ENCODE measurements around the gene GTSF1L. TPM values are rescaled to one million over a fixed set of nuclear protein-coding genes. Genes with fewer than 3 reads are reported as not detected.

The GTSF1L gene
- total RNA-seq, 1 donor from 2014 or later = not detected

DNA sequence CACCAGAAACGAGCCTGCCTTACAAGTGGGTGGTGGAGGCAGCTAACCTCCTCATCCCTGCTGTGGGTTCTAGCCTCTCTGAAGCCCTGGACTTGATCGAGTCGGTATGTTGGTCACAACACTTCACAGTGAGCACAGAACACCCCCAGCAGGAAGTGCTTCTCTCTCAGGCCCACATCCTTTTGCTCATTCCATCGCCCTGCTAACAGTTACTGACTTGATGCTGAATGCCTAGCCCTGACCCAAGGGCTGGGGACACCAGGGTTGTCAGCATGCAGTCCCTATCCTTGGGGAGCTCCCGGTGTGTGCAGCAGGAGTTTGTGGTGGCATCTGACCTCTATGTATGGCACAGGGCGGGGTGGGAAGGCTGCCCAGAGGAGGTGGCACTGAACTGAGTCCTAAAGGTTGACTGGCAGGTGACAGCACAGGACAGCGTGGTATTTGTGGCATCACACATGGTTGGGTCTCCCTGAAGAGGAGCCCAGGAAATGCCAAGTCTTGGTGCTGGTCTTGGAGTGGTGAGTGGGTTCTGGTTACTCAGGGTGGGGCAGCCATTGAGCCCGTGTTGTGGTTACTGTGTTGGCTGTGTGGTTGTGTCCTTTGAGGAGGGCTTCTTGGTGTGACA, 26.7 kb downstream of the GTSF1L start:
- no peak for DNase-seq
- Mint-ChIP-seq H3K27me3 (ENCODE audit: unreplicated experiment) (no peaks in the 10 kb centered on the region), H3K9me3 (ENCODE audit: unreplicated experiment) (no peaks in the 10 kb centered on the region), H3K4me3 (ENCODE audit: unreplicated experiment) (no peak overlapping the region), H3K4me1 (ENCODE audit: low read depth, unreplicated experiment) (no peaks in the 10 kb centered on the region), H3K36me3 (ENCODE audit: unreplicated experiment) (no peaks in the 10 kb centered on the region), H3K27ac (ENCODE audit: unreplicated experiment) (no peak overlapping the region)
- no peak for TF ChIP-seq CTCF (IDR thresholded peaks at IDR 0.05; ENCODE audit: partially characterized antibody, unreplicated experiment)

DNA sequence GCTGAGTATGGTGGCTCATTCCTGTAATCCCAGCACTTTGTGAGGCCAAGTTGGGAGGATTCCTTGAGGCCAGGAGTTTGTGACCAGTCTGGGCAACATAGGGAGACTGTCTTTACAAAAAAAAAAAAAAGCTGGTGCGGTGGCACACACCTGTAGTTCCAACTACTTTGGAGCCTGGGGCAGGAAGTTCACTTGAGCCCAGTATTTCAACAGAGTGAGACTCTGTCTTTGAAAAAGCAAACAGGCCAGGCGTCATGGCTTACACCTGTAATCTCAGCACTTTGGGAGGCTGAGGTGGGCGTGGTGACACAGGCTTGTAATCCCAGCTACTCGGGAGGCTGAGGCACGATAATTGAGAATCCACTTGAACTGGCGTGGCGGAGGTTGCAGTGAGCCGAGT, 31.2 kb downstream of the GTSF1L start:
- H3K36me3 Mint-ChIP-seq (ENCODE audit: unreplicated experiment) = no peaks in the 10 kb centered on the region
- DNase-seq = no peak
- no peaks in the 10 kb centered on the region for H3K4me1 Mint-ChIP-seq (ENCODE audit: low read depth, unreplicated experiment)
- no peak overlapping the region for H3K4me3 Mint-ChIP-seq (ENCODE audit: unreplicated experiment)
- no peaks in the 10 kb centered on the region for H3K9me3 Mint-ChIP-seq (ENCODE audit: unreplicated experiment)
- no peaks in the 10 kb centered on the region for H3K27me3 Mint-ChIP-seq (ENCODE audit: unreplicated experiment)
- no peak for TF ChIP-seq CTCF (IDR thresholded peaks at IDR 0.05; ENCODE audit: partially characterized antibody, unreplicated experiment)
- H3K27ac Mint-ChIP-seq (ENCODE audit: unreplicated experiment) = no peak overlapping the region

DNA sequence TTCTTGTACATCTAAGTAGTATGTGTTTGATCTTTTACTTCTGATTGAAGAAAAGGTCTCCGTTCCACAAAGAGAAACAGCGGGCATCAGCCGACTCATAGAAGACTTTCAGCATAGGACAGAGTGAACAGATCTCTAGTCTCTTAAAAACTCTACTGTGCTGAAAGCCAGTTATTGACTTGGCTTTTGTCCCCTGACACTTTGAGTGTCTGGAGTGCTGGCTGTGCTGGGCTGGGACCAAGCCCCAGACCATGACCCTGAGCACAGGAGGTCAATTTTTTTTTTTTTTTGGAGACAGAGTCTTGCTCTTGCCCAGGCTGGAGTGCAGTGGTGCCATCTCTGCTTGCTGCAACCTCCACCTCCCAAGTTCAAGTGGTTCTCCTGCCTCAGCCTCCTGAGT, 32.0 kb downstream of the GTSF1L start:
- Mint-ChIP-seq H3K27me3 (ENCODE audit: unreplicated experiment) (no peaks in the 10 kb centered on the region), H3K27ac (ENCODE audit: unreplicated experiment) (no peak overlapping the region), H3K4me3 (ENCODE audit: unreplicated experiment) (no peak overlapping the region), H3K9me3 (ENCODE audit: unreplicated experiment) (peaks cover under 1% of the 10 kb centered on the region), H3K4me1 (ENCODE audit: low read depth, unreplicated experiment) (no peaks in the 10 kb centered on the region), H3K36me3 (ENCODE audit: unreplicated experiment) (no peaks in the 10 kb centered on the region)
- TF ChIP-seq CTCF (IDR thresholded peaks at IDR 0.05; ENCODE audit: partially characterized antibody, unreplicated experiment) = no peak
- DNase-seq = no peak

DNA sequence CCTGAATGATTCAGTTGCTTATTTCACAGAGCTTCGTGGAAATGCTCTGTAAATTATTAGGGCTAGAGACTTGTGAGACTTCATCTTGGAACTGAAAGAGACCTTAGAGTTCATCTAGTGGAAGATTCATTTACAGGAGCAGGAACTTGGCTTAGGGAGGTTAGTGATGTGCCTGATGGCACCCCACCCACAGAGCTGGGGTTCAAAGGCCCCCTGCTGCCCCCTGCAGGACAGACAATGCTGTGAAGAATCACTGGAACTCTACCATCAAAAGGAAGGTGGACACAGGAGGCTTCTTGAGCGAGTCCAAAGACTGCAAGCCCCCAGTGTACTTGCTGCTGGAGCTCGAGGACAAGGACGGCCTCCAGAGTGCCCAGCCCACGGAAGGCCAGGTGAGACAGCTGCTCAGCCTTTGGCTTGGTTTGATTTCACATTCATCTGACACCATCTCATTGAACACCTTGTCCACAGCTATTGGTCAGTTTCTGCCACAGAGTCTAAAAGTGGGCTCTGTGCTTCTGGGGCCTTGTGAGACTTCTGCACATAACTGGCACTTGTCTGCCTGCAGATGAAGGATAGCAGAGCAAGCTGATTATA, 34.8 kb downstream of the GTSF1L start:
- peaks cover 2% of the 10 kb centered on the region for H3K4me1 Mint-ChIP-seq (ENCODE audit: low read depth, unreplicated experiment)
- H3K36me3 Mint-ChIP-seq (ENCODE audit: unreplicated experiment) = no peaks in the 10 kb centered on the region
- no peak overlapping the region for H3K4me3 Mint-ChIP-seq (ENCODE audit: unreplicated experiment)
- H3K27me3 Mint-ChIP-seq (ENCODE audit: unreplicated experiment) = no peaks in the 10 kb centered on the region
- H3K9me3 Mint-ChIP-seq (ENCODE audit: unreplicated experiment) = peaks cover 1% of the 10 kb centered on the region
- no peak overlapping the region for H3K27ac Mint-ChIP-seq (ENCODE audit: unreplicated experiment)
- DNase-seq = peak; percentile 78
- peak; percentile 64 for TF ChIP-seq CTCF (IDR thresholded peaks at IDR 0.05; ENCODE audit: partially characterized antibody, unreplicated experiment)

DNA sequence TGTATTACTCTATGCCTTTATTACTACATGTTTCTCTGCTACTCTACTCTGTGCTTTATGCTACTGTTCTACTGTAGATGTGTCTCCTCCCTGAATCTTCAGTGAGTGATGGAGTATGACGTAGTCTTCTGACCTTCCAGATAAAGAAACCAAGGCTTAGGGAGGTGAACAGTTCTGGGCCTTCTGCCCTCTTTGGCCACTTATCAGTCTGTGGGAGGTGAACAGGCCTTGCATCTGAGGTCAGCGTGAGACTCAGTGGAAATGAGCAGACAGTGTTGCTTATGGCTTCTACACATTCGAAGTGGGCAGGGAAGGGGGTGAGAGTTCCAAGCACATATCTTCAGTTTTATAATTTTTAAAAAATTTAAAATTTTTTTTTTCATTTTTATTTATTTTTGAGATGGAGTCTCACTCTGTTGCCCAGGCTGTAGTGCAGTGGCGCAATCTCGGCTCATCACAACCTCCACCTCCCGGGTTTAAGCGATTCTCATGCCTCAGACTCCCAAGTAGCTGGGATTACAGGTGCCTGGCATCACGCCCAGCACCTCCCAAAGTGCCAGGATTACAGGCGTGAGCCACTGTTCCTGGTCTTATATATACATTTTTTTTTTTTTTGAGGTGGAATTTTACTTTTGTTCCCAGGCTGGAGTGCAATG, 35.7 kb downstream of the GTSF1L start:
- H3K36me3 Mint-ChIP-seq (ENCODE audit: unreplicated experiment) = no peaks in the 10 kb centered on the region
- H3K4me3 Mint-ChIP-seq (ENCODE audit: unreplicated experiment) = no peak overlapping the region
- H3K27ac Mint-ChIP-seq (ENCODE audit: unreplicated experiment) = no peak overlapping the region
- peaks cover 1% of the 10 kb centered on the region for H3K9me3 Mint-ChIP-seq (ENCODE audit: unreplicated experiment)
- DNase-seq = no peak
- H3K4me1 Mint-ChIP-seq (ENCODE audit: low read depth, unreplicated experiment) = peaks cover 3% of the 10 kb centered on the region
- H3K27me3 Mint-ChIP-seq (ENCODE audit: unreplicated experiment) = no peaks in the 10 kb centered on the region
- TF ChIP-seq CTCF (IDR thresholded peaks at IDR 0.05; ENCODE audit: partially characterized antibody, unreplicated experiment) = no peak
